Activated T-cell treated with anti-CD3 and anti-CD28 coated beads, Interleukin-2, amount 50 U/mL, for 1 hour (primary cell): ENCODE measurements around the gene PKNOX2.

Experiments
- DNase-seq: peaks from one replicate; pipeline ENCODE4 v3.0.0-alpha.2; 2020

PKNOX2 gene

GRCh38 chr11:125317416-125317815, 152.9 kb downstream of the PKNOX2 start:
- DNase-seq, result no peak

DNA sequence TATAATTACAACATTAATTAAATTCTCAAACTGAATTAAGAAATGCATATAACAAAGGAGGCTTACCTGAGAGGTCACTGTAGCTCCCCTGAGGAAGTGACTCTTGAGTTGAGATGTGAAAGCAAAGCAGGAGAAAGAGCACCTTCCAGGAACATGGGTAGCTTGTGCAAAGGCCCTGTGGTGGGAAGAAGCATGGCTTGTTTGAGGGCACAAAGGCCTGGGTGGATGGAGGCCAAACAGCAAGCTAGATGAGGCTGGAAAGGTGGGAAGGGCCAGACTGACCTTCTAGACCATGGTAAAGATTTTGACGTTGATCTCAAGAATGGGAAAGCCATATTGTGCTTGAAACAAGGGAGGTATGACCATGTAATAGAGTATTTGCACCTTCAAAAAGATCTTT, 155.1 kb downstream of the PKNOX2 start:
- no peak for DNase-seq

GRCh38 chr11:125320347-125321076, 156.0 kb downstream of the PKNOX2 start:
- no peak for DNase-seq

DNA sequence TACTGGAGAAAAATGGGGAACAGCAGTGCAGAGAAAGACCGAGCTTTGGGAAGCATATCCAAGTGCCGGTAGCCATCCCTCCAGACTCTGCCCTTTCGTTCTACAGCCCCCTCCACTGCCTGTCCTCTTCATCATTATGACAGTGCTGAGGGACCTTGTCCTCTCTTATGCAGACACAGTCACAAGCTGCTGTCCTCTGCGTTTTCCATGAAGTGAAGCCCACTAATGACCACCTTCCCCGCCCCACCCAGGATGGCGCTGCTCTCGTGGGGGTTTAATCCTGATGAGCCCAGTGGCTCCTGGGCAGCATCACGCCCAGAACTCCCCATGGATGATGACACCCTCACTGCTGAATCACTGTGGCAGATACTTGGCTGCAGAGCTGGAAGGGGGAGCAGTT, 157.7 kb downstream of the PKNOX2 start:
- no peak for DNase-seq

DNA sequence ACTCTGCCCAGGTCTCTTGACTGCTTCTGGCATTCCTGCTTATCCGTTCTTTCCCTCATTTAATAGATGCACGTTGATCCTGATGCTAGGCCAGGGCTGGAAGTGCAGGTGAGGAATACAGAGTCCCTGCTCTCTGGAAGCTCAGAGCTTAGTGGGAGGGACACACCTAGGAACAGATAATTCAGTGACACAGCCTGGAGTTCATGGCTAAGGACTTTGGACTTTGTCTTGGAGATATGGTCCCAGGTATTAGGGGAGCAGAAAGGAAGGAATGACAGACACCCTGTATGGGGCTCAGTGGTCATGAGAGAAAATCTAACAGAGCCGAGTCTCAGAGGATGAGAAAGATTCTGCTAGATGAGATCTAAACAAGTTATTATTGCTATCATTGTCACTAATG, 160.6 kb downstream of the PKNOX2 start:
- no peak for DNase-seq

- DNase-seq, result no peak
Observed at GRCh38 chr11:125326126-125326525, 161.6 kb downstream of the PKNOX2 start.

DNA sequence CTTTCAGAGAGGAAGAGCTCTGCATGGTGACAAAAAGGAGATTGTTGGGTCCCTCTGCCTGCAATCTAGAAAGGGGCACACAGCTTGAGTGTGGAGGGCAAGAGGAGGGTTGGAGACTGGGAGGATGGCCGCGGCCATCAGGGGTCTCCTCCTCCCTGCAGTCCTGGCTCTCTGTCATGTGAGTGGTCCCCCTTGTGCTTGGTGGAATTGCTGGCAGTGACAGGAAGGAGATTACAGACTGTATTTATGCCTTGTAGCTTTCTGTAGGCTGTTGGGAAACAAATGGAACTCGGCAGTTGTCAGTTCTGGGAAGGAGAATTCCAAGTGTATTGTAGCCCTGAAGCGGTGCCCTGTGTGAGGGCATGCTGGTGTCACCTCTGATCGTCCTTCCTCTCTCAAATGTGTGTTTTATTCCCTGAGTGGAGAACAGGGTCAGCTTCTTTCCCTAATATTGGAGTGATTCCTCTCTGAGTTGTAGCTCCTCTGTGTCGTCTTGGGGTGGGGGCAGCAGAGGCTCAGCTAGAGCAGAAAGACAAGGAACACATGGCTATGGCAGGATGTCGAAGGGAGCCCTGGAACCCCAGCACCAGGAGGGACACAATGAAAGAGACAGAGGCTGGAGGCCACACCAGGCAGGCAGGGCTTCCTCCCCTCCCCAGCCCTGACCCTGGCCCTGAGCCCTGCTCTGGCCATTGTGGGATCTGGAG, 163.1 kb downstream of the PKNOX2 start:
- no peak for DNase-seq

DNA sequence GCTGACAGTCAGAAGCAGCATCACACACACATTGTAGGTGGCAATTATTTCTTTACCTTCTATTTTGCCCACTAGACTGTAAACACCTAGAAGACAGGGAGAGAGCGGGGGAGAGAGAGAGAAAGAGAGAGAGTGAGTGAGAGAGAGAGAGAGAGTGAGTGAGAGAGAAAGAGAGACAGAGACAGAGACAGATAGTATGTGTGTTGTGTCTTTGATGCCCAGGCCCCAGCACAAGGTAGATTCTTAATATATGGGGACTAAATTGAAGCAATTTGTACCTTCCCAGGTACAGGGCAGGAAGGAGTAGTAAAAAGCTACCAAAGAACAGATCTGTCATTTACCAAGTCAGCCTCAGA, 163.7 kb downstream of the PKNOX2 start:
- DNase-seq, result no peak

GRCh38 chr11:125329786-125330185, 165.2 kb downstream of the PKNOX2 start:
- no peak for DNase-seq

DNA sequence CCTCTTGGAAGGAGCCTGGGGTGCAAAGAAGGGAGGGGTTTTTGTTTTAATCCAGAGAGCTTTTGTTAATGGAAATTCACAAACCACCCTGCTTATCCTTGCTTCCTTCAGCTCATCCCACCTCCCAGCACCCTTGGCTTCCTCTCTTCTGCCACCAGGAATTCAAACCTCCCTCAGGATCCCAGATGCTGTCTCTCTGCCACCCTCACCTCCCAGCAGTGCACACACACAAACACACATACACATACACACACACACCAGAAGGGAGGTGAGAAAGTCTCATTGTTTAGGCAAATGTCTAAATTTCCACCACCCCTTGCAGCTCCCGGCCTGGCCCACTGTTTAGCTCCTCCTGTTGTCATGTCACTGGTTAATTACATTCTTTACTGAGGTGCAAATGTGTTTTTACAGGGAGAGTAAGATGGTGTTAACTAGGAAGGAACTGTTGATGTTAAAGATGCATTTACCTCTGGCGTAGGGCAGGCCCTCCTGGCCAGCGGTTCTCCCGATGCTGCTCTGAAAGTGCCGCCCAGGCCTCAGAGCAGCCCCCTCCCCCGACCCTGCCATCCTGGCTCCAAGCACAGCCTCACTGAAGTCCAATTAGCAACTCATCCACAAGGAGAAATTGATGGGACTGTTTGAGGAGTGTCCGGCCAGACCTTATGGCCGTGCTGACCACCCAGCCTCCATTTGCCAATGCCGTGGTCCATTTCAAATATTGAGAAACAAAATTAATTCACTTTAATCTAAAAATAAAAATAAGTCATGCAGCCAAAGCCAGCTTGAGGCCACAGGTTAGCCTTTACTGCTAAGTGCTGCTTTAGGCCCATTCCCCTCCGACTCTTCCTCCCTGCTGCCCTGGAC, 166.1 kb downstream of the PKNOX2 start:
- no peak for DNase-seq

DNA sequence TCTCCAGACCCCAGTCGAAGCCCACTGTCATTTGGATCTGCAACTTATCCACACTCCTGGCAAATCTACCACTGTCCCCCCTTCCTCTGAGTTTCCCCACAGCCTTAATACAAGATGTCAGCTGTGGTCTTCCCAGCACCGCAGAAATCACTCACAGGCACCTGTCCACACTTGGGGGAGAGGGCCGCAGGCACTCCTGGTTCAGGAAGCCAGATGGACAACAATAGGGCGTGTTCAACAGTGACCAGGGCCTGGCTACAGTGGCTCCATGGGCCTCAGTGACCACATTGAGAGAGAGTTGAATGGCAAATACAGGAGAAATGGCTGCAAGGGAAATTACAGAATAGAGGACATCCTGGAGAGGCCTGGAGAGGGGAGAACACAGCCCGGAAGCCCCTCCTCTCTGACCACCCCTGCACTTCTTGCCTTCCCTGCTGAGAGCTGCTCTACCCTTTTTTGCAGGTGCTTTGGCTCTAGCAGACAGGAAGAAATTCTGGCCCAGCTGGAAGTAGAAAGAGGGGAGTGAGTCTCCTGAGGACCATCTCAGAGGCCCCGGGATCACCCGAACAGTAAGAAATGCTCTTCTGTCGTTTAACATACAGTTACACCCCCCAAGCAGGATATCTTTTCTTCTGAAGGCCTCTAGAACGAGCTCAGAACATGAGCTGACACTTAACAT, 166.9 kb downstream of the PKNOX2 start:
- DNase-seq, result no peak

- no peak for DNase-seq
Observed at GRCh38 chr11:125332821-125333220, 168.3 kb downstream of the PKNOX2 start.

- DNase-seq, result no peak
Observed at GRCh38 chr11:125333354-125334073, 169.0 kb downstream of the PKNOX2 start.

DNA sequence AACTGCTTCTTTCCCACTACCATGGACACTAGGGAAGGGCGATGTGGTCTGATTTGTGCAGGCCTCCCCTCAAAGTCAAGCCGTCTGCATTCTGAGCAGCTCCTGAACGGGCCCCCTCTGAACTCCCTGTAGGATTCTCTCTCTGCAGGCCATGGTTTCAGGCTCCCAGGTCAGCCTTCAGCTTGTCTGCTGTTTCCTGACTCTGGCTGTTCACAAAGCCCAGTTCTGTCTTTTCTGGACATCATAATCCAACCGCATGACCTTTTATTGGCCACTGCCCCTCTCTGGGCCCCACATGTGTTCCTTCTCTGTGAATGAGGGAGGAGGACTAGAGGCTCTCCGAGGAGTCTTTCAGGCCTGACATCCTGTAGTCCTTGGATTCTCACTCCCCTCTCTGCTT, 170.6 kb downstream of the PKNOX2 start:
- DNase-seq, result no peak

DNA sequence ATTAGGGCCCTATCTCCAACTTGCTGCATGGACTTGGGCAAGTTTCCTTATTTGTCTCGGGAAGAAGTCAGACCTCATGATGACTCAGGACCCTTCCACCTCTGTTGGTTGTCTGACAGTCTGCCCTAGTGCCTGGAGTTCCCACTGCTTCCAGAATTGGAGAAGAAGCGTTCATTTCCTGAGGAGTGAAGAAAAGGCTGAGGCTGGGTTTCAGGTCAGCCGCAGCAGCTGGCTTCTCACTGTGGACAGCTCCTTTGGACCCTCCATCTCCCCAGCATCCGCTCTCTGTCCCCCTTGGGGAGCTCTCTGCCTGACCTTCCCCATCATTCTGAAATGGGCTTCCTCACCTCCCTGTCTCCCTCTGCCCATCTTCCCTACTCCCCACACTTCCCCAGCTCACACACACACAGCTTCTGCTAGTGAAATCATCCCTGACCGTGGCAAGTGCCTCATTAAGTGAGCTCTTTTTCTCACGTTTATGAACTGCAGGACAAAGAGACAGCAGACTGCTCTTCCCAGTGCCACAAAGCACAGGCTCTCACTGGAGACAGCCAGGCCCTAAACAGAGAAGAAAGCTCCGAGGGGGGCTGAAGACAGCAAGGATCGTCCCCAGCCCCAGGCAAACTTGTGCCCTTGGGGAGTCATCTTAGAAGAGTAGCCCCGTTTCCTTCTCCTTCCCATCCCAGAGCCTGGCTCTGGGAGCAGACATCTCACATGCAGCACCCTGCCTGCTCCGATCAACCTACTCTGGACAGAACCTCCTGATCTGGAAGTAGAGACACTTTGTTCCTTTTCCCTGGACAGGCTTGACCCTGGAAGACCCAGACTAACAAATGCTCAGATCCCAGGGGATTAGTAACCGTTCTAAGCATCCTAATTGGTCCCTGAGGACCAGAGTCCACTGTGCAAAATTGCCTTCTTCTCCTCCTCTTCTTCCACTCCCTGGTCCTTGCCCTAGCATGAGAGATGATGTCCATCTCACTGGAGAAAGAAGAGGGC, 173.6 kb downstream of the PKNOX2 start:
- no peak for DNase-seq

GRCh38 chr11:125338886-125339811, 174.6 kb downstream of the PKNOX2 start:
- no peak for DNase-seq

- no peak for DNase-seq
Observed at GRCh38 chr11:125341676-125342075, 177.1 kb downstream of the PKNOX2 start.

DNA sequence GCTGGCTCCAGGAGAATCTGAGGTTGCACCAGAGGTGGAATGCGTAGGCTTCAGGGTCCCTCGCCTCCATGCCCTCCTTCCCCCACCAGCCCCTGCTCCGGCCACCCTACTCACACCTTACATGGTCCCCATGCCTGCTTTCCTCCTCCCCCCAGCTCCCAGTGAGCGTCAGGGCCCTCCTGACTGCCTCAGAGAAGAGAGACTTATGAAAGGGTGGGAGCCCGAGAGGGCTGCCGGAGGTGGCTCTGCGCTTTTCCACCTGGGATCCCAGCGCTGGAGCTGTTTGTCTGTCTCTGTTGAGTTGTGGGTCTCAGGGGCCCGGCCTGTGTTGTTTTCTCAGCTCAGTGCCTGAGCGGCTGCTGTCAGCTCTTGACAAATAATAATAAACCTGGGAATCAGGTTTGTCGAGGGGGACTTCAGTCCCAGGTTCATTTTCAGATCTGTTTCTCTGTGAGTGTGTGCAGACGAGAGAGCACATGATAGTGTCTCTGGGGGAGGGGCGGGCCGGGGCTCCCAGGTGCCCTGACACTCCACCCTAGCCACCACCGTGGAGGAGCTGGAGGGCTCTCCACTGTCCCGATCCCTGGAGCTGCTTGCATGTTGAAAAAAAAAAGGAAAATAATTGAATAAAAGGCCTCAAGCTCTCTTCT, 177.9 kb downstream of the PKNOX2 start:
- DNase-seq, result no peak

- no peak for DNase-seq
Observed at GRCh38 chr11:125343086-125343717, 178.7 kb downstream of the PKNOX2 start.
